RWPE1 (cell line): ENCODE measurements around the gene LTV1.

Experiments used
- CTCF ChIA-PET: fragments of 350-600 bp; sonication (Branson Sonifier 250); formaldehyde crosslinking; extraction: SDS; loops from one replicate; lab custom pipeline; 2021; lab: Yijun Ruan, JAX
- POLR2A ChIA-PET: fragments of 400-600 bp; formaldehyde crosslinking; extraction: SDS; loops from one replicate; lab custom pipeline; 2020; ENCODE audit warnings: antibody characterized with exemption; ENCODE audit not compliant: low non-redundant PET; lab: Yijun Ruan, JAX
- DNase-seq: peaks from one replicate; pipeline ENCODE4 v3.0.0; 2012; ENCODE audit warnings: low spot score
- H3K27ac ChIP-seq: fragments of 450-650 bp; 2 replicates; pipeline ENCODE4 v1.5.1; 2017
- TF ChIP-seq, protein P1 (sequence below): fragments of 450-650 bp; conservative IDR thresholded peaks from 2 replicates; pipeline ENCODE4 v1.5.1; 2017; ENCODE audit warnings: low read depth, mild to moderate bottlenecking

Gene LTV1

GRCh38 chr6:143902827-143903226 lies 59.7 kb downstream of the LTV1 start:
- no peak overlapping the region for H3K27ac ChIP-seq
- ChIA-PET POLR2A (no interaction called here), CTCF (no interaction called here)
- TF ChIP-seq, protein P1, sequence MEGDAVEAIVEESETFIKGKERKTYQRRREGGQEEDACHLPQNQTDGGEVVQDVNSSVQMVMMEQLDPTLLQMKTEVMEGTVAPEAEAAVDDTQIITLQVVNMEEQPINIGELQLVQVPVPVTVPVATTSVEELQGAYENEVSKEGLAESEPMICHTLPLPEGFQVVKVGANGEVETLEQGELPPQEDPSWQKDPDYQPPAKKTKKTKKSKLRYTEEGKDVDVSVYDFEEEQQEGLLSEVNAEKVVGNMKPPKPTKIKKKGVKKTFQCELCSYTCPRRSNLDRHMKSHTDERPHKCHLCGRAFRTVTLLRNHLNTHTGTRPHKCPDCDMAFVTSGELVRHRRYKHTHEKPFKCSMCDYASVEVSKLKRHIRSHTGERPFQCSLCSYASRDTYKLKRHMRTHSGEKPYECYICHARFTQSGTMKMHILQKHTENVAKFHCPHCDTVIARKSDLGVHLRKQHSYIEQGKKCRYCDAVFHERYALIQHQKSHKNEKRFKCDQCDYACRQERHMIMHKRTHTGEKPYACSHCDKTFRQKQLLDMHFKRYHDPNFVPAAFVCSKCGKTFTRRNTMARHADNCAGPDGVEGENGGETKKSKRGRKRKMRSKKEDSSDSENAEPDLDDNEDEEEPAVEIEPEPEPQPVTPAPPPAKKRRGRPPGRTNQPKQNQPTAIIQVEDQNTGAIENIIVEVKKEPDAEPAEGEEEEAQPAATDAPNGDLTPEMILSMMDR = no peak
- no peak for DNase-seq

DNA sequence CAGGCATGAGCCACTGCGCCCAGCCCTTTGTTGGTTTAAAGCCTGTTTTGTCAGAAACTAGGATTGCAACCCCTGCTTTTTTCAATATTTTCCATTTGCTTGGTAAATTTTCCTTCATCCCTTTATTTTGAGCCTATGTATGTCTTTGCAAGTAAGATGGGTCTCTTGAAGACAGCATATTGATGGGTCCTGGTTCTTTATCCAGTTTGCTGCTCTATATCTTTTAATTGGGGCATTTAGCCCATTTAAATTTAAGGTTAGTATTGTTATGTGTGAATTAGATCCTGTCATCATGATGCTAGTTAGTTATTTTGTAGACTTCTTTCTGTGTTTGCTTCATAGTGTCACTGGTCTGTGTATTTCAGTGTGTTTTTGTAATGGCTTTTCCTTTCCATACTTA lies 67.9 kb downstream of the LTV1 start:
- ChIA-PET CTCF (no interaction called here), POLR2A (no interaction called here)
- TF ChIP-seq, protein P1 = no peak
- no peak overlapping the region for H3K27ac ChIP-seq
- DNase-seq = no peak

DNA sequence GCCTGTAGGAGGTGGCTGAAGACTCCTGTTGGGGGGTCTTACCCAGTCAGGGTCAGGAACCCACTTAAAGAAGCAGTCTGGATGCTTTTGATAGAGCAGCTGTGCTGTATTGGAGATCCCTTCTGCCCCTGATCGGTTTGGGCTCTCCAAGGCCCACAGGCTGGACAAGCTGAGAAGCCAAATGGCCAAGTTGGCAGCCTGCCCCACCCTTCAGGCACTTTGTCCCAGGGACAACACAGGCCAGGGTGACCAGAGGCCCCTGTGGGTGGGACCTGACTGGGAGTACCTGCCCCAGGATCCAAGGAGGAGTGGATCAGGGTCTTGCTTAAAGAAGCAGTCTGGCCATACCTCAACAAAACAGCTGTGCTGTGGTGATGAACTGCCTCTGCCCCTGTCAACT lies 69.5 kb downstream of the LTV1 start:
- CTCF ChIA-PET = no interaction called here
- H3K27ac ChIP-seq = no peak overlapping the region
- no peak for DNase-seq
- POLR2A ChIA-PET = no interaction called here
- TF ChIP-seq, protein P1 = no peak
